Measurements from ENCODE around the gene DHPS.

DHPS gene

DNA sequence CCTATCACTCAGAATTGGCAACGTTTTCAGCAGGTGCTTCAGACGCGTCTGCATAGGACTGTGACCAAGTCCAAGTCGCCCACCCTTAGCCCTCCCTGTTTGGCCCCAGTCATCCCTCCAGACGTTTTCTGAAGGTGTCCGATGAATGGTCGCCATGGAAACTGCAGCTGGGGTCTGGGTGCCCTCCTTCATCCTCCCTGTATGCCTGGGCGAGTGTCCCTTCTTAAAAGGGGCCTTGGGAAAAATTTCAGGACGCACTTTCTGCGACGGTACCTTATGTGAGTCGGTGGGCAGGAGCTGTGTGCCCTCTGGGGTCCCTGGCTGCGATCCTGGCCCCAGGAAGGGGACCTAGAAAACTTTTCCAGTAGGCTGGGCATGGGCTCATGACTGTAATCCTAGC lies 40.2 kb downstream of the DHPS start:
- no peak for DNase-seq

- DNase-seq = no peak
Measured at GRCh38 chr19:12639901-12640613, 41.6 kb downstream of the DHPS start.

- no peak for DNase-seq
Measured at GRCh38 chr19:12638611-12639182, 43.0 kb downstream of the DHPS start.

- no peak for DNase-seq
Measured at GRCh38 chr19:12636631-12637030, 45.0 kb downstream of the DHPS start.

- no peak for DNase-seq
Measured at GRCh38 chr19:12629215-12629614, 52.5 kb downstream of the DHPS start.

- DNase-seq = no peak
Measured at GRCh38 chr19:12628040-12629022, 53.3 kb downstream of the DHPS start.

GRCh38 chr19:12626958-12627357 lies 54.7 kb downstream of the DHPS start:
- DNase-seq = no peak
